Body of pancreas (tissue), 4 donors: ENCODE results near the gene MED16. TPM values are rescaled to one million over a fixed set of nuclear protein-coding genes. Genes with fewer than 3 reads are reported as not detected.

Experiments
- ATAC-seq: fragments of 150-250 bp; one replicate; pipeline ENCODE4 v1.9.1; 2016
- DNase-seq, 4 donors: peaks; one replicate each; pipeline ENCODE4 v3.0.0-alpha.2; 2019
- H3K27ac ChIP-seq, 4 donors: fragments of 200-600 bp; sonication (generic); 1 replicate in 3 of 4; 2 replicates in 1 of 4; pipeline versions ENCODE4 v1.5.1 to v1.6.1; 2016 to 2019; ENCODE audit warnings: mild to moderate bottlenecking in 1 of 4, mixed read lengths in 1 of 4, moderate library complexity in 1 of 4
- H3K27me3 ChIP-seq, 2 donors: fragments of 200-600 bp; sonication (generic); one replicate each; pipeline ENCODE4 v1.6.0; 2016; ENCODE audit warnings: mild to moderate bottlenecking in 1 of 2
- H3K36me3 ChIP-seq, 2 donors: fragments of 200-600 bp; sonication (generic); replicated peaks in 1 of 2; 2 replicates each; pipeline ENCODE4 v1.5.1; 2016; ENCODE audit warnings: low read depth in 2 of 2; ENCODE audit not compliant: insufficient read depth in 1 of 2
- H3K4me1 ChIP-seq: fragments of 200-600 bp; sonication (generic); one replicate; pipeline ENCODE4 v1.6.0; 2016
- H3K4me3 ChIP-seq, 2 donors: fragments of 200-600 bp; sonication (generic); 1 replicate in 1 of 2; 2 replicates in 1 of 2; pipeline ENCODE4 v1.5.1; 2016 to 2019
- H3K9me3 ChIP-seq, 3 donors: fragments of 200-600 bp; sonication (generic); 1 replicate in 2 of 3; 2 replicates in 1 of 3; pipeline ENCODE4 v1.5.1; 2016
- CTCF ChIP-seq, 7 experiments: fragments of 450-650 bp in 4 of 7; fragments of 200-600 bp in 3 of 7; sonication (generic) in 3 of 7; IDR thresholded peaks; one replicate each; pipeline ENCODE4 v1.5.1; 2016 to 2019; ENCODE audit warnings: antibody characterized with exemption in 7 of 7
- POLR2A ChIP-seq, 3 donors: fragments of 450-650 bp; IDR thresholded peaks; one replicate each; pipeline ENCODE4 v1.6.1; 2016; ENCODE audit warnings: antibody characterized with exemption in 3 of 3, mild to moderate bottlenecking in 2 of 3
- whole genome bisulfite sequencing, 2 donors: methylation state at CpG; one replicate each; pipeline ENCODE4 v1.1.5; 2017; 5-methylcytosine and 5-hydroxymethylcytosine counted together
- intact Hi-C: fragments of 100-400 bp; cut with DNase I; formaldehyde crosslinking; loops from one replicate; pipeline ENCODE4 v1.15.1; 2023
- total RNA-seq, 2 donors: library from RNA; depleted of rRNA; stranded (reverse); fragments of >200 nt; gene quantifications; one replicate each; pipeline ENCODE4 v1.1.0, GENCODE V29; 2016

MED16 gene
- total RNA-seq, 2 donors from 2014 or later, result 35.0 to 49.8 TPM

- 82 to 89% methylated on average over 16 of the region's 16 CpGs for WGBS, 2 donors
- H3K9me3 ChIP-seq, result no peaks in the 10 kb centered on the region
- intact Hi-C loops, result no loop called here
- peaks cover 9% of the 10 kb centered on the region for H3K4me1 ChIP-seq
- peaks cover 3 to 5% of the 10 kb centered on the region in 2 donors for H3K36me3 ChIP-seq
- no peak overlapping the region for H3K4me3 ChIP-seq
- ATAC-seq, result no peak
- DNase-seq, result peak in 3 of 4 donors; percentile 42 to 60 (median 48)
- H3K27ac ChIP-seq, result no peak overlapping the region
- TF ChIP-seq POLR2A (IDR thresholded peaks at IDR 0.05) (no peak), CTCF (IDR thresholded peaks at IDR 0.05) (no peak)
- no peaks in the 10 kb centered on the region for H3K27me3 ChIP-seq
Measured at GRCh38 chr19:887072-887471, 5.9 kb downstream of the MED16 start.

- H3K4me3 ChIP-seq, result no peak overlapping the region
- DNase-seq (no peak), ATAC-seq (no peak)
- no peaks in the 10 kb centered on the region for H3K9me3 ChIP-seq
- TF ChIP-seq POLR2A (IDR thresholded peaks at IDR 0.05) (no peak), CTCF (IDR thresholded peaks at IDR 0.05) (no peak)
- H3K36me3 ChIP-seq, result peaks cover 7% of the 10 kb centered on the region in 2 donors
- H3K4me1 ChIP-seq, result peaks cover under 1% of the 10 kb centered on the region
- intact Hi-C loops, result no loop called here
- H3K27me3 ChIP-seq, result no peaks in the 10 kb centered on the region
- H3K27ac ChIP-seq, result no peak overlapping the region
- WGBS, 2 donors, result 92 to 96% methylated on average over 36 to 50 of the region's 64 CpGs
Measured at GRCh38 chr19:885536-886224, 7.3 kb downstream of the MED16 start.

- no peak overlapping the region for H3K27ac ChIP-seq
- no peak for TF ChIP-seq CTCF (IDR thresholded peaks at IDR 0.05)
- no peak for TF ChIP-seq POLR2A (IDR thresholded peaks at IDR 0.05)
- no peak for DNase-seq
- intact Hi-C loops, result no loop called here
- 90 to 95% methylated on average over 25 to 37 of the region's 51 CpGs for WGBS, 2 donors
- H3K9me3 ChIP-seq, result no peaks in the 10 kb centered on the region
- ATAC-seq, result no peak
- H3K4me1 ChIP-seq, result no peaks in the 10 kb centered on the region
- H3K36me3 ChIP-seq, result peaks cover 4 to 7% of the 10 kb centered on the region in 2 donors
- no peaks in the 10 kb centered on the region for H3K27me3 ChIP-seq
- H3K4me3 ChIP-seq, result no peak overlapping the region
Measured at GRCh38 chr19:884420-885211, 8.4 kb downstream of the MED16 start.

GRCh38 chr19:883661-884211 lies 9.3 kb downstream of the MED16 start:
- H3K27me3 ChIP-seq, result no peaks in the 10 kb centered on the region
- no peaks in the 10 kb centered on the region for H3K9me3 ChIP-seq
- WGBS, 2 donors, result 85 to 96% methylated on average over 6 to 16 of the region's 22 CpGs
- DNase-seq (no peak), ATAC-seq (no peak)
- intact Hi-C loops, result no loop called here
- TF ChIP-seq POLR2A (IDR thresholded peaks at IDR 0.05) (no peak), CTCF (IDR thresholded peaks at IDR 0.05) (no peak)
- H3K4me1 ChIP-seq, result no peaks in the 10 kb centered on the region
- H3K27ac ChIP-seq, result no peak overlapping the region
- no peak overlapping the region for H3K4me3 ChIP-seq
- H3K36me3 ChIP-seq, result peaks cover 3 to 7% of the 10 kb centered on the region in 2 donors
